ENCODE measurements around the gene TSHR.

DNA sequence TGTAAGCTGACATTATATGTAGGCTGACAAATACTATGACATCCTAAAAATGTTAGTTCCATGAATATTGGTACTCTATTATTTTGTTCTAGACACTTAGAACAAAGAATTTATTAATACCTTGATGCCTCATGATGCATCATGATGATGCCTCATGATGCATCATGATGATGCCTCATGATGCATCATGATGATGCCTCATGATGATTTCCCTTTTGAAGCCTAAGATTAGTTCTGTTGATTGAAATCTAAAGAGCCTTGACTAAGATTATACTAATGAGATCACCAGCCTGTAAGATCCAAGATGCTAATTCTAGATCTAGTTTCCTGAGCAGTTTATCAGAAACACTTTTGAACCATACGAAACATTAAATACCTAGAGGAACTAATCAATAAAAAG lies 9.2 kb upstream of the TSHR start:
- no peak for TF ChIP-seq POLR2A (IDR thresholded peaks at IDR 0.05; ENCODE audit: low read depth, low read length)
- TF ChIP-seq POLR2AphosphoS5 (IDR thresholded peaks at IDR 0.05; ENCODE audit: low read depth, low read length), result no peak
- no peak for TF ChIP-seq TAF1 (IDR thresholded peaks at IDR 0.05; ENCODE audit: borderline replicate concordance, low read depth, low read length)
